ENCODE measurements around the gene MTR.

MTR gene

GRCh38 chr1:236862615-236863211 is 67.6 kb downstream of the MTR start:
- peak in 1 of 56 donors; percentile 20 for DNase-seq

- DNase-seq = no peak
Measured at GRCh38 chr1:236864211-236864610, 69.1 kb downstream of the MTR start.

- no peak for DNase-seq
Measured at GRCh38 chr1:236864996-236865817, 70.1 kb downstream of the MTR start.

- no peak for DNase-seq
Measured at GRCh38 chr1:236865818-236866155, 70.7 kb downstream of the MTR start.

DNA sequence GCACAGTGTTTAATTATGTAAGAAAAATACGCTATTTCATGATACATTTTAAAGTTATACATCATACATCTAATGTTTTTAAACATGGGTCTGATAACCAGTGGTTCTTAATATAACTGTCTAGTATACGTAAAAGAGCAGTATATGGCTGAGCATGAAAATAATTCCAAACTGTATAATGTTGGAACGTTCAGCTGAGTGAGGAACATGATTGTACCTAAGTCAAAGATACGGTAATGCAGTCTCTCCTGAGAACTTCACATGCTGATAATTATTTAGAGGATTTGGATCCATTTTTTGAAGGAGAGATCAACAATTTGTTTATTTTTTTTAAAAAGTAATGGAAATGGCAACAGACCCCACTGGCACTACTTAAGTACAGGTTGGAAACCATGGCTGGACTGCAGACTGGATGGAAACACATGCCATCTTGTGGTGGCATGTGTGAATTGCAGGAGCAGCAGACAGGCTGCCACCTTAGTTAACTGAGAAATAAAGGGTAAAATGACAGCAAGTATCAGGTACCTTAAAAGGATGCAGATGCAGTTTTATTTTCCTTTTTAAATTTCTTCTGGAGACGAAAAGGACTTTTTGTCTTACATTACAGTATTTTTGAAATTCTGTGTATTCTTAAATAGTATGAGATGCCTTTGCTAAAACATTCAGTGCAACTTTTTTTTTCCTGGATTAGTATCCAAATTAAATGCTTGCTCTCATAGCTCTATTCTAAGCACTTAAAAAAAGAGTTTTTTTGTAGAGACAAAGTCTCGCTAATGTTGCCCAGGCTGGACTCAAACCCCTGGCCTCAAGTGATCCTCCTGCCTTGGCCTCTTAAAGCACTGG is 73.8 kb downstream of the MTR start:
- no peak for DNase-seq

DNA sequence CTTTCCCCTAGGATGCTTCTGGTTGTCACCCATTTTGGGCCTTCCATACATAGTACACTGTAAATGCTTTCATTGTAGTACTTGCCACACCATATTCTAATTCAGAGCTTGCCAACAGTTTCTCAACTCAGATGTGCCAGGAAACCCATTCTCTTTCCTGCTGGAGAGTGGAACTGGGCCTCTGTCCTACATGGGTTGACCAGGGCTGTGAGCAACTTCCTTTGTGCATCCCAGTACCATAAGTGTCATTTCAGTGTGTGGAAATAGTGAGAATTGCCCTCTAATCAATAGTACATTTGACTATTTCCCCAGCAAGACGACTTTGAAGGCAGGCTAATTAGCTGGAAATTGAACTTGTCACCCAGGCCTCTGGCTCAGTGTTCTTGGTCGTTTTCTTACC is 74.8 kb downstream of the MTR start:
- DNase-seq = no peak

DNA sequence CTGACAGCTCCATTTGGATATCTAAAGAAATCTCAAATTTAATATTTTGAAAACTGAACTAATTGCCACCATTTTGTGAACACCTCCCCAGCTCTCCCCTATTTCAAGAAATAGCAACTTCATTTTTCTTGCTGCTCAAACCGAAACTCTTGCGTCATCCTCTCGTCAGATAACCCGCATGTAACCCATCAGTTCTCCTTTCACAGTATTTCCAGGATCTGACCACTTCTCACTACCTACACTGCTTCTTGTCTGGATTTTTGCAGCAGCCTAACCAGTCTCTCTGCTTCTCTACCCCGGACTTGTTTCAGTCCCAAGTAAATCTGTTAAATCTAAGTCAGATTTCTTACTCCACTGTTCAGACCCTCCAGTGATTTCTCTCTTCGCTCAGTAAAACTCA is 75.6 kb downstream of the MTR start:
- DNase-seq = peak in 3 of 56 donors; percentile 7 to 14 (median 9)

DNA sequence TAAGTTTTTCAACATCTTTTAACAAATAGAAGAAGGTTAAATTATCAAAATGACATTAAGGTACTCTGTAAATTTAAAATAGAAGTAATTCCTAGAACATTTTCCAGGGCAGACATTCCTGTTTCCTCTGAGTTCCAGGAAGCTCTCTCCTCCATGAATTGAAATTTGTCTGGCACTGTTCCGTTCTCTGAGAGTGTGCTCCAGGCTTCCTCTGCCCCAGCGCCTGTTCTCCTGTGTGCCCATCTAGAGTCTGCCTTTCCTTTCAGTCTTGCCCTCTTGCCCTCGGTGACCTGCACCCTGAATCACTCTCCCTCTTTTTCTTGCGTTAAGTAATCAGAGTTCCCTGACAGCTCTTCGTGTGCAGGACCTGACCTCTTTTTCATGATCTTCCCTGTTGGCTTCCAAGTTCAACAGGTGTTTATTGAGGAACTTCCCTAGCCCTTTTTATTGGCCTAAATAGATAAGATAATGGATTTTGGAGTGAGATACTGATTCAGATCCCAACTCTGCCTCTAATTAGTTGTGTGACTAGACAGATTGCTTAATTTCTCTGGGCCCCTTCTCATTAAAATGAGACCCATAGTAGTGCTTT is 77.1 kb downstream of the MTR start:
- DNase-seq = no peak

GRCh38 chr1:236875975-236876374 is 80.9 kb downstream of the MTR start:
- no peak for DNase-seq

- no peak for DNase-seq
Measured at GRCh38 chr1:236877661-236878060, 82.6 kb downstream of the MTR start.

DNA sequence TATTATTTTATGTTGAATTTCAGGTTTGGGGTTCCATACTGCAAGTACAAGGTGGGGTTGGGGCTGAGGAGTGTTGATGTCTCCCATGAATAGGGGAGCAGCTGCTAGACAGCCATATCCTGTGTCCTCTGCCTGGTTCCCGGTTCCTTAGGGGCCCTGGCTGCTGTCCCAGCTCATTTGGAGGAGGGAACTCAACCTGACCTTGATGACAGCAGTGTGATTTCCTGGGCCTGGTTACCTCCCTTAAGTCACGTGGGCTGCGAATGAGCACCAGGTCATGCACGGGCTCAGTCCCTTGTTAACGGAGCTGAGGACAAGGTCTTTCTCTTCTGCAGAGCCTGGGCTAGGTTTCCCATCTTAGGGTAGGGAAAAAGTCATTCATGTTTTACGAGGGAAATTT is 85.1 kb downstream of the MTR start:
- no peak for DNase-seq

GRCh38 chr1:236882678-236883077 is 87.6 kb downstream of the MTR start:
- no peak for DNase-seq

DNA sequence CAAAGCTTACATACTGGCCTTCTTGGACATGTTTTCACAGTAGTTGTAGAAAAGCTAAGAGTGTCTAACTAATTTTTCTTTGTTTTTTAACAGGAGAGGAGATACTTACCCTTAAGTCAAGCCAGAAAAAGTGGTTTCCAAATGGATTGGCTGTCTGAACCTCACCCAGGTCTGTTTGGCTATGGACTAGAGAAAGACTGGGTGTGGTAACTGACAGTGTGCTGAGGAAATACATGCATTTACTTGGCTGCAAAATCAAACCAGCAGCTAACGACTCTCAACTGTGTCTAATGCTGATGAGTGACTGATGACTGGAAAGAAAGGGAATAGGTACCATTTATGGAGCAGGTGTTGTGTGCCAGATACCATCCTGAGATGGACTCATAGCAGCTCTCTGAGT is 91.1 kb downstream of the MTR start:
- DNase-seq = no peak

DNA sequence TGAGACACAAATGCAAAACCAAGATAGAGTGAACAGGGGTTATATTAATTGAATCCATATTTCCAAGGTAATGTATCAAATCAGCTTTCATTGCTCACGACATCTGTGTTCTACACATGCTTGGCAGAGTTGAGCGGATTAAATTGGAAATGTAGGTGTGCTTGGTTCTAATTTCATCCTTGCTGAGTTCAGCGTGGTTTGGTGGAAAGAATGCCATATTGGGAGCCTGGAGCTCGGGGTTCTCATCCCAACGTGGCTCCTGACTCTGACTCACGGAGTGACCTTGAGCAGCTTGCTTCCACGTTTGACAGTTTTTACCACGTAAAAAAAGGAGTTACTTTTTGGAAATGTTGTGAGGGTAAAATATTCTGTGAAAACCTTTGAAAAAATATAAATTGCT is 92.0 kb downstream of the MTR start:
- peak in 12 of 56 donors; percentile 4 to 58 (median 30) for DNase-seq

DNA sequence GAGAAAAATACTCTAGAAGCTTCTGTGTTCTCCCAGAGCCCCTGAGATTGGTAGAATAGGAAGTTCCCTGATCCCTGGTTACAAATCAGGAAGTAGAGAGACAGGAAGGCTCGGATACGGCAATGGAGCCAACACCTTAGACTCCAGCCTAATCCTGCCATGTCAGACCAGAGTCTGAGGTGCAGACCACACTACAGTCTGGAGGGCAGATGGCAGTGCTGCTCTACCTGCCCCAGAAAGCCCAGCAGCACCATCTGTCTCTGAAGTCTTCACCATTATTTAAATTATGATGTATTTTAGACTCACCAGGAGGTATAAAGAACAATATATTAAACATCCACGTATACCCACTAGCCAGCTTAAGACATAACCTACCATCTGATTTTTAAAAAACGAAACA is 93.0 kb downstream of the MTR start:
- DNase-seq = no peak

GRCh38 chr1:236888903-236889302 is 93.8 kb downstream of the MTR start:
- peak in 40 of 56 donors; percentile 3 to 86 (median 38) for DNase-seq

- no peak for DNase-seq
Measured at GRCh38 chr1:236890152-236891056, 95.3 kb downstream of the MTR start.

DNA sequence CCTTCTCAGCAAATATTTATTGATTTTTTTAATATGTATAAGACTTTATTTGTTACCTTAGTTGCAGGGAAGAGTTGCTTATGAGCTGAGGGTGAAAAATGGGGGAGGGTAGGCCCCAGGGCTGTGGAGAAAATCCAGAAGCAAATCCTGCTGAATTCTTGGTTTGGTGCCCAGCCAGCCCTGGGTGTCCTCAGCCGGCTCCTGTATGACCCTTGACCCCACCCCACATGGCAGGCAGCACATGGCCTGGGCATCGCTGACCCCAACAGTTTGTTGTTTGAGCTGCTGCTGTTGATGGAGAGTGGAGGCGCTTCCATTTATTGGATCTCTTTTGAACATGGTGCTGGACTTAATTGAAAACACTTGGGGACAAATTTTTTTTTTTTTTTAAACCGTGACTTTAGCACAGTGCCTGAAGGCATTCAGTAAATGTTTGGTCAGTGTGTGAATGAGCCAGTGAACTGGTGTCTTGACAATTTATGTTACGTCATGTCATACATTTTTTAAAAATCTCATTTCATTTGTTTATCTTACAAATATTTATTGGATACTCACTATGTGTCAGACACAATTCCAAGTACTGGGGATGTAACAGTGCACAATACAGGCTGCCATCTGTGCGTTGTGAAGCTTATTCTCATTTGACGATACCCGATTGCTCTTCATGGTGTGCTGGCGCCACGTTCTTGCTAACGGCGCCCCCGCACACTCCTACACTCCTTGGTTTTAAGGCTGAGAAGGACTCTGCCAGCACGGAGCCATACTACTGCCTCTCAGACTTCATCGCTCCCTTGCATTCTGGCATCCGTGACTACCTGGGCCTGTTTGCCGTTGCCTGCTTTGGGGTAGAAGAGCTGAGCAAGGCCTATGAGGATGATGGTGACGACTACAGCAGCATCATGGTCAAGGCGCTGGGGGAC is 98.8 kb downstream of the MTR start:
- no peak for DNase-seq

DNA sequence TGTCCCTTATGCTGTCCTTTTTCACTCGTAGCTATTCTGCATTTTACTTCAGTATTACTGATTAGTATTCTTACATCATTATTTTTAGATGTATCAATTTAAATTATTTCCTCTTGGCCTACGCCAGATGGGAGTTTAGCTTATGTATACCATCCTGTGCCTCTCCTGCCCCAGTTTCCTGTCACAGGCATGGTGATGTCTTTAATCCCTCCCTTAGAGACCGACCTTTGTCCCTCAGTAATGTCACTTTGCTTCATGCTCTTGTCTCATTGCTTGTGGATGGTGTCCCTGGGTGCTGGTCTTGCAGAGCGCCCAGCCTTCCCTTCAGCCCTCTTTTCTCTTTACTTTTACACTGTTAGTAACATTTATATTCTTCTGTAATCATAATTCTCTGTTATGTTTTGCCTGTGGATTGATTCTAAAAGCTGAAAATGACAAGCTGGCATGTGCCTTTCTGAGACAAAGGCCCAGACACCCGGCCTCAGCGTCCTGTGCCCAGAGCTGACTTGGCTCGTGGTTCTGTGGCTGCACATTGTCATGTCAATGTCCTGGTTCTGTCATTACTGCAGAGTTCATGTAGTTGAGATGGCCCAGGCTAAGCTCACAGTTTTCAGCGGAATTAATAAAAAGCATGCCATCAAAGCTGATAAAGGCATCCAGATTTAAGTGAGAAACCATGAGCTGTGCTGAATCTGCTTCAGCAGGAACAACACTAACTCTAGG is 100.7 kb downstream of the MTR start:
- no peak for DNase-seq
